ENCODE data around the gene TNS3.
A peak's percentile ranks its signal among the peaks of the same experiment; 100 is the strongest.

Gene TNS3

GRCh38 chr7:47502240-47502877 lies 79.6 kb downstream of the TNS3 start:
- peak; percentile 35 for DNase-seq

DNA sequence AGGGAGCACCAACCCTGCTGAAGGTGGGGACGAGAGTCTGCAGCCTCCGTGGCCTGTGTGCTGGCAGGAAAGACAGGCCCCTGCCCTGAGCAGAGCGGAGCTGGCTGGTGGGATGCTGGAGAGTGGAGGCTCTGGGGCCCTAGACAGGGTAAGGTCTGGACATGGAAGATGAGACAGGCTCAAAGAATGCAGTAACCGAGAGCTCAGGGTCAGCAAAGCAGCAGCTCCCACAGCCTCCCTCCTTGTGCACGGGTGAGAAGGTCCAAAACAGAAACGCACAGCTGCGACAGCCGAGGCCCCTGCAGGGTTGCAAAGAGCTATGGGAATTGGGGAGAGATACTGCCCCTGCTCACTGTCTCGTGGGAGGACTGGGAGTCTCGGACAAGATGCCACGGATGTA lies 80.5 kb downstream of the TNS3 start:
- DNase-seq, result no peak

- DNase-seq, result peak; percentile 17
Measured at GRCh38 chr7:47500103-47500563, 81.8 kb downstream of the TNS3 start.

DNA sequence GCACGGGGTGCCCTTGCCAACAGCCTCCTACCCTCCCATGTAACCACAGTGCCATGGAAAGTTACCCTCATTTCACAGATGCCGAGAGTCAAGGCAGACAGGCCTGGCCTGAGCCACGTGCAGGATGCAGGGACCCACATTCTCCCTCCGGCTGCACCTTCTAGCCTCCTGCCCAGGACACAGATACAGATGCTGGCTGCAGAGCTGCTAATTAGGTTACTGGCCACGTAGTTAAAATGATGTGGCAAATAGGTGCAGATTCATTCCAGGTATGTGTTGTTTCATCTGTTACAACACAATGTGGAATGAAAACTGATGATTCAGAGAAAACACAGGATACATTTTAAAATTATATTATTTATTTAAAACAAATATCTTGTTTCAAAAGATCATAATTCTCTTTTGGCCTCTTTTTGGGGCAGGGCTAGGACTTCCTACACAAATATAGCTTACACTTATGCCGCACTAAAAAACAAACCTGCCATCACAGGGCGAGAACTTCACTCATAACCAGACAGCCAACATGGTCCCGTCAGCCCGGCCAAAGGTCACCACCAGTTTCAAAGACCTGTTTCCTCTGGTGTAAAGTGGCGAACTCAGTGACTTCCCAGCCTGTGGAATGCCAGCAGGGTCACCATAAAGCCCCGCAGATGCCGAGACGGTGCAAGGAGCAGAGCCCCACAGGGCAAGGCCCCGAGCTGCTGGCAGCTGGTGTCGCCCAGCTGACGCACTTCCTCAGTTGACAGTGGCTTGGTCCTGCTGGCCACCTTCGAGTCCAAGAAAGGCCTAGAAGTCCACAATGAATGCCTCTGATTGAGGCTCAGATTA lies 83.5 kb downstream of the TNS3 start:
- DNase-seq, result no peak

GRCh38 chr7:47497367-47498096 lies 84.4 kb downstream of the TNS3 start:
- peak; percentile 66 for DNase-seq

GRCh38 chr7:47496666-47497065 lies 85.2 kb downstream of the TNS3 start:
- no peak for DNase-seq

DNA sequence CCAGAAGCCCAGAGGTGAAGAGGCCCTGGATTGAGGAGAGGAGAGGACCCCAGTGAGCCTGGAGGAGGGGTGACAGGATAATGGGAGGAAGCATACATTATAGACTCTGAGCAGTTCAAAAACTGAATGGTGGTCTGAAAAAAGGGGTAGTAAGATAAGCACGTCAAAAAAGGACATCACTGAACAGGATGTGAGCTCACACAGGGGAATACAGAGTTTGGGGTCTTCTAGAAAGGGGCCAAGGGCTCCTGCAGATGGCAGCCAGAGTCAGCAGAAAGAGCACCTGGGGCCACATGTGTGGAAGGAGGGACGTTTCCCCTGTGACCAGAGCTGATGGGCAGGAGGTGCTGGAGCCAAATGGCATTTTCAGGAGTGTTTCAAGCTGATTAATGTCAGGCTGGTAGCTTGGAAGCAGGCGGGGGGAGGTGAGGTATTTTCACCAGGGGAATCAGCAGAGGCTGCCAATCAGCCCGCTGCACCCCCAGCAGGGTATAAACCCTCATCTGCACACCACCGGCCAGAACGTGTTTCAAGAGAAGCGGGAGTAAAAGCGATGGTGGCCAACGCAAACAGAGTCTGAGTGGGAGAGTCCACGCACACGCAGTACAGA lies 85.8 kb downstream of the TNS3 start:
- DNase-seq, result peak; percentile 38

DNA sequence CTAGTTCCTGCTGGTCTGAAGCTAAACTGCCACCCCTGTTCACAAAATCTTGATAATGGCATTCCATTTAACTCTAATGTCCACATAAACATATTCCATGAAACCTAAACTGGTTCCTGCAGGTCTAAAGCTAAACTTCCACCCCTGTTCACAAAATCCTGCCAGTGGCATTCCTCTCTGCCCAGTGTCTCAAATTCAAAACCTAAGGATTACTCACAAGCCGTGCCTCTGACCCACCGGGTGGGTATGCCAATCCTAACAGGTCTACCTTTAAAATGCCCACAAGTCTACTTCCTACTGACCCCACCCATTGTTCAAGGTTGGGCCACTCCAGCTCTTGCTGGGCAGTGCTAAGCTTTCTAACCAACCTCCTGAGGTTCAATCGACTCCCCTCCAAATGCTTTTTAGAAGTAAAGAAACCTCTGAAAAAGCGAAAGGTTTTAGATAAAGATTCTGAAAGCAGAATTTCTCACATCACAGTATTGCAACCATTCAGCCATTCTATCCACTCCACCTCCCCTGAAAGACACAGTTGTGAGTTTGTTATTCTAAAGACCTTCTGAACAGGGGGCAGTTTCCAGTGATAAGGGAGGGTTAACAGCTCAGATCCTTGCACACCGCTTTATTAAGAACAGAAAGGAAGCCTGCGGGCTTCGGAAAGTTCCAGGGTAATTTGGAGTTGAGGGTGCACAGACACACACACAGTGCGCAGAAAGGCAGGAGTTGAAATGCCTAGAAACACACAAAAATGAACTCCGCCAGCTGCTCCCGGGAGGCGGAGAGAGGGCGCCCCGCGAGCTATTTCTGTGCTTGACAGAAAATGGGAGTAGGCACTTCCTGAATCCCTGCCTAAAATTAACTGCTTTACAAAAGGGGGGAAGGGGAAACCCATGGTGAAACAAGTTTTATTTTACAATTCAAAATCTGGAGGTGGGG lies 87.7 kb downstream of the TNS3 start:
- DNase-seq, result peak; percentile 22

GRCh38 chr7:47492716-47493325 lies 89.1 kb downstream of the TNS3 start:
- peak; percentile 98 for DNase-seq

DNA sequence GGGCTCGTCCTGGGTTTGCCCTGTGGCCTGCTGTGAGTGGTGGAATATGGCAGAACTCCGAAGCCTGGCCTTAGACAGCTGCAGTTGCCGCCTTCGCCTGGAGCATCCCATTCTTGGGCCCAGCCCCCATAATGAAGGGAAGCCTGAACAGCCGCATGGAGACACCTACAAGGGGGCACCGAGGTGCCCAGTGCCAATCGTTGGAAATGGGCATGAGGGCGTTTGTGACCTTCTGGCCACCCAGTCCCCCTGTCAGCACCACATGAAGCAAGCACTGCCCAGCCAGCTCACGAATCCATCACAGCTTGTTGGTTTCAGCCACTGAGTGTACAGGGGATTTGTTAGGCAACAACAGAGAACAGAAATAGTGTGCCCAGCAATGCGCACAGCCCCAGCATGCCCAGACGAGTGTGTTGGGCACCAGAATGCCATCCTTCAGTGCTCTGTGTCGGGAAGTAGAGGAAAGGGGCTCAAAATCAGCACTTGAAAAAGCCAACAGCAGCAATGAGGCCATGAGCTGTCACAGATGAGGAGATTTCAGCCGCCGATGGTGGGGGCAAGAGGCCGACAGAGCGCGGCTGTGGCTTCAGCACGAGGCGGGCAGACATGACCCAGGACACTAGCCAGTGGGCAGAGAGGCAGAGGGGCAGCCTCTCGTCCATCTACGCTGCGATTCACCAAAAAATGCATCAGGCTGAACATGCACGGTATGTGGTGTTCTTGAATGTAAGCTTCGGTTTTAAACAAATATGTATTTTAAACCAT lies 91.2 kb downstream of the TNS3 start:
- DNase-seq, result no peak

DNA sequence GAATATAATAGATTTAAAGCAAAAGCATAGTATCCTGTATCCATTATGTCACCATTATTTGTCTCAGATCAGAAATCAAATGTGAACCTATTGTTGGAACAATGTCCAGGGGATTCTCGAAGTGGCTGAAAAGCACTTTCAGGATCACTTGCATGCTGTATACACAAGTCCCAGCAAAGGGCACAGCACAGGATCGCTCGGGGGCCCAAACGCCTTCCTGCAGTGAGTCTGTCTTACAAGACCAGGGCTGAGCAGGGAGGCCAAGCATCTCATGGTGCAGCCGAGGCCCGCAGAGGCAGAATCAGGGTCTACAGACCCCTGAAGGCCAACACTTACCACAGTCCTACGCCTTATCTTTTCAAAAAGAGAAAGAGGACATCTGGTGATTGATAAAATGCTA lies 92.3 kb downstream of the TNS3 start:
- DNase-seq, result no peak

DNA sequence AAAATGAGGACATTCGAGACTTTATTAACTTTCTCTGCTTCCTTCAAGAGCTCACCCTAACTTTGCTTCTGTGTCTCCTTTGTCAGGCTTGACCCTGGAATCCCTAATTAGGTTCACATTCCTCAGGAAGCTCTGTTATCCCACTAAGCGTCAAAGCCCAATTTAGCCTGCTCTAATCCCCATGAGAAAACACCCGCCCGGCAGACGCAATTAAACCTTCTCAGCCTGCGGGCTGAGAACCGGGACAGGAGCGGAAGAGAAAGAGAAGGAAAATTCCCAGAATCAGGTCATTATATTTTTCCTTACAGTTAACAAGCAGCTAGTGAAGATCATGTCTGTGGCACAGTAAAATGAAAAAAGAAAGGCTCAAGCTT lies 93.0 kb downstream of the TNS3 start:
- no peak for DNase-seq

GRCh38 chr7:47488201-47488968 lies 93.5 kb downstream of the TNS3 start:
- no peak for DNase-seq

- DNase-seq, result peak; percentile 63
Measured at GRCh38 chr7:47485640-47486435, 96.1 kb downstream of the TNS3 start.

DNA sequence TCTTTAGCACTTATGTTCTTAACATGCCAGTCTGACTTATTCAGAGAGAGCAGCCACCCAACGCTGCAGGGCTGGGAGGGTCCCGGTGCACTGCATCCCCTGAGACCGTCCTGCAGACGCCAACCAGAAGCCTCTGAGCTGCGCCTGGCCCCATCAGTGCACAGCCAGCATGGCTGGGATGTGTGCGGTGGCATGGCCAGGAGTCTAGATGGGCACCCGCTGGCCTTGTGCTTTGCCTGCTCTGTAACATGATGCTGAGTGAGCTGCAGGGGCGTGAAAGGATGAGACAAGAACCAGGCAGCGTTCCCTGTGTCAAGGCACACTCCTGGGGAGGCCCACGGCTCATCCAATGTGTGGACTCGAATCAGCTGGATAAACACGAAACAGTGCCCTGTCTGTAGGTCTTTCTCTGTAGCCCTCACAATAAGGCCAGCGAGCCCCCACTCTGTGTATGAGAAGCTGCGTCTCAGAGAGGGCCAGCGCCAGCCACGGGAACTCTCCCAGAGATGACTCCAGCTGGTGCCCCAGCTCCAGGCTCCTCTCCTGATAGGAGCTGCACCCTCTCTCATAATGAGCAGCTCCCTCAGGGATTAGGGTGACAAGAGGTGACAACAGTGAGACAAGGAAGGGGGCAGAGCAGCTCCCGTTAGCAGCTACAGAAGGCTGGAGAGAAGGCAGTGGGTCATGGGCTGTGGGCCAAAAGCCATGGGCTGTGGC lies 96.8 kb downstream of the TNS3 start:
- peak; percentile 63 for DNase-seq

DNA sequence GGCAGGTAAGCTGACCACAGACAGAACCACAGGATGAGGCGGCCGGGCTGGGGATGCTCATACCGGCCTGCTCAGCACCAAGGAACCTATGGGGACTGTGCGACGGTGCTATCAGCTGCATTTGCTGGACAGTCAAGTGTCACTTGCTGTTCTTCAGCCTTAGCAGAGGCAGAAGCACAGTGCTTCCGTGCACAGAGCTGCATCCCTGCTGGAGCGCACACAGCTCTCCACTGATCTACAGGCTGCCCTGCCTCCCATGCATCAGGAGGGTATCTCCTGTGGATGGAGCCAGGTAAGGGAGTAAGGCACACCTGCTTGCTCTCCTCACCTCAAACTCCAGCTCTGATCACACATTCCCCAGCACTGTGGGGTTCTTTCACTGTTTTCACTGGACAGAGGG lies 97.5 kb downstream of the TNS3 start:
- DNase-seq, result no peak

DNA sequence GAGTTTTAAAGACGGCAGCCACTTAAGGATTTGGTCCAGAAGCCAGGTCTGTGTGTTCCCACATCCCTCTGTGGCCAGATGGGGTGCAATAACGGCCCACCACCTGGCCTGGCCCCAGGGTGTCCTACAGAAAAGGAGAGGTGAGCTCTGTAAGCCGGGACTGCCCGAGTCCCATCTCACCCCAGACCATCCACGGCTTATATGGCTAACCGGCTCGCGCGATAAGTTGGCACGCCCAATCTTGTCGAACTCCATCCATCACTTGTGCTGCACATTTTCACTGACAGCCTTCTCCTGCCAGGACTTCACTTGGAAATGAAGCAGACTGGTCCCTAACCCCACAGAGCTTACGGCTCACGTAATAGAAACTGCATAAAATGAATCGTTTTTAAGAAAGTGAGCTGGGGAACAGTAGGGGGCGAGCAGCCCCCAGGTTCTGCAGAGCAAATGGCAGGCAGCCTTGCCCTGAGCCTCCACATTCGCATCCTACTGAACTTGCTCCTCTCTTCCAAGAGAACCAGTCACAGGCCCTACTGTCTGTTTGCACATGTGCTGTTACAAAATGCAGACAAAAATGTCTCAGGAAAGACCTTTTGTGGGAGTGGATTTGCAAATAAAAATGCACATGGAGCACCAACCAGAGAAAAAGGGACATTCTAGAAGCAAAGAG lies 98.2 kb downstream of the TNS3 start:
- DNase-seq, result peak; percentile 21

All from NCI-H69 (cell line).